ENCODE results near the gene TMEM151B. TPM values are rescaled to one million over a fixed set of nuclear protein-coding genes. Genes with fewer than 3 reads are reported as not detected.
A peak's percentile ranks its signal among the peaks of the same experiment; 100 is the strongest.

Gene TMEM151B
- total and polyA plus RNA-seq, 2 of the 13 experiments (the other 11 are each of a cell fraction or from before 2014, with no cell fraction given), result not detected

DNA sequence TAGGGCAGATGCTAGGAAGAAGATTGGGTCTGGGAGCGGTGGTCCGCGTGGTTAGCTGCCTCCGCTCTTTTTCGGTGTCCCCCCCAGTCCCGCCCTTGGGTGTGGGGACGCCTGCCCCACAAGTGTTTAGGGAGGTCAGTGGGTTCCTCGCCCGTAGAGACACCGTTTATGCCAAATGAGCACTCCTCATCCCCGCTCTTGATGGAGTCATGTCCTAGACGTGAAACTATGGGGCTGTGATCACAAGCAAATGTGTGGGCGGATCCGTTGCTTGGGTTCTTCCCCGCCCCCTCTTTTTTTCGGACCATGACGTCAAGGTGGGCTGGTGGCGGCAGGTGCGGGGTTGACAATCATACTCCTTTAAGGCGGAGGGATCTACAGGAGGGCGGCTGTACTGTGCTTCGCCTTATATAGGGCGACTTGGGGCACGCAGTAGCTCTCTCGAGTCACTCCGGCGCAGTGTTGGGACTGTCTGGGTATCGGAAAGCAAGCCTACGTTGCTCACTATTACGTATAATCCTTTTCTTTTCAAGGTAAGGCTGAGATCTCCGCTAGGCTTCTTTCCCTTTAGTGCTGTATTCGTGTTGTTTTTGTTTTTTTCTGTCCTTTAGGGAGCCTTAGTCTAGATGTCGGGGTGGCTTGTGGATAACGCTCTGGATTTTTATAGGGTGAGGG, 23.4 kb upstream of the TMEM151B start, which contains the start of gene HSP90AB1 (continued):
- TF ChIP-seq, protein P1, sequence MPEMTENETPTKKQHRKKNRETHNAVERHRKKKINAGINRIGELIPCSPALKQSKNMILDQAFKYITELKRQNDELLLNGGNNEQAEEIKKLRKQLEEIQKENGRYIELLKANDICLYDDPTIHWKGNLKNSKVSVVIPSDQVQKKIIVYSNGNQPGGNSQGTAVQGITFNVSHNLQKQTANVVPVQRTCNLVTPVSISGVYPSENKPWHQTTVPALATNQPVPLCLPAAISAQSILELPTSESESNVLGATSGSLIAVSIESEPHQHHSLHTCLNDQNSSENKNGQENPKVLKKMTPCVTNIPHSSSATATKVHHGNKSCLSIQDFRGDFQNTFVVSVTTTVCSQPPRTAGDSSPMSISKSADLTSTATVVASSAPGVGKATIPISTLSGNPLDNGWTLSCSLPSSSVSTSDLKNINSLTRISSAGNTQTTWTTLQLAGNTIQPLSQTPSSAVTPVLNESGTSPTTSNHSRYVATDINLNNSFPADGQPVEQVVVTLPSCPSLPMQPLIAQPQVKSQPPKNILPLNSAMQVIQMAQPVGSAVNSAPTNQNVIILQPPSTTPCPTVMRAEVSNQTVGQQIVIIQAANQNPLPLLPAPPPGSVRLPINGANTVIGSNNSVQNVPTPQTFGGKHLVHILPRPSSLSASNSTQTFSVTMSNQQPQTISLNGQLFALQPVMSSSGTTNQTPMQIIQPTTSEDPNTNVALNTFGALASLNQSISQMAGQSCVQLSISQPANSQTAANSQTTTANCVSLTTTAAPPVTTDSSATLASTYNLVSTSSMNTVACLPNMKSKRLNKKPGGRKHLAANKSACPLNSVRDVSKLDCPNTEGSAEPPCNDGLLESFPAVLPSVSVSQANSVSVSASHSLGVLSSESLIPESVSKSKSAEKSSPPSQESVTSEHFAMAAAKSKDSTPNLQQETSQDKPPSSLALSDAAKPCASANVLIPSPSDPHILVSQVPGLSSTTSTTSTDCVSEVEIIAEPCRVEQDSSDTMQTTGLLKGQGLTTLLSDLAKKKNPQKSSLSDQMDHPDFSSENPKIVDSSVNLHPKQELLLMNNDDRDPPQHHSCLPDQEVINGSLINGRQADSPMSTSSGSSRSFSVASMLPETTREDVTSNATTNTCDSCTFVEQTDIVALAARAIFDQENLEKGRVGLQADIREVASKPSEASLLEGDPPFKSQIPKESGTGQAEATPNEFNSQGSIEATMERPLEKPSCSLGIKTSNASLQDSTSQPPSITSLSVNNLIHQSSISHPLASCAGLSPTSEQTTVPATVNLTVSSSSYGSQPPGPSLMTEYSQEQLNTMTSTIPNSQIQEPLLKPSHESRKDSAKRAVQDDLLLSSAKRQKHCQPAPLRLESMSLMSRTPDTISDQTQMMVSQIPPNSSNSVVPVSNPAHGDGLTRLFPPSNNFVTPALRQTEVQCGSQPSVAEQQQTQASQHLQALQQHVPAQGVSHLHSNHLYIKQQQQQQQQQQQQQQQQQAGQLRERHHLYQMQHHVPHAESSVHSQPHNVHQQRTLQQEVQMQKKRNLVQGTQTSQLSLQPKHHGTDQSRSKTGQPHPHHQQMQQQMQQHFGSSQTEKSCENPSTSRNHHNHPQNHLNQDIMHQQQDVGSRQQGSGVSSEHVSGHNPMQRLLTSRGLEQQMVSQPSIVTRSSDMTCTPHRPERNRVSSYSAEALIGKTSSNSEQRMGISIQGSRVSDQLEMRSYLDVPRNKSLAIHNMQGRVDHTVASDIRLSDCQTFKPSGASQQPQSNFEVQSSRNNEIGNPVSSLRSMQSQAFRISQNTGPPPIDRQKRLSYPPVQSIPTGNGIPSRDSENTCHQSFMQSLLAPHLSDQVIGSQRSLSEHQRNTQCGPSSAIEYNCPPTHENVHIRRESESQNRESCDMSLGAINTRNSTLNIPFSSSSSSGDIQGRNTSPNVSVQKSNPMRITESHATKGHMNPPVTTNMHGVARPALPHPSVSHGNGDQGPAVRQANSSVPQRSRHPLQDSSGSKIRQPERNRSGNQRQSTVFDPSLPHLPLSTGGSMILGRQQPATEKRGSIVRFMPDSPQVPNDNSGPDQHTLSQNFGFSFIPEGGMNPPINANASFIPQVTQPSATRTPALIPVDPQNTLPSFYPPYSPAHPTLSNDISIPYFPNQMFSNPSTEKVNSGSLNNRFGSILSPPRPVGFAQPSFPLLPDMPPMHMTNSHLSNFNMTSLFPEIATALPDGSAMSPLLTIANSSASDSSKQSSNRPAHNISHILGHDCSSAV (CRISPR knock-in tag; IDR thresholded peaks at IDR 0.05; ENCODE audit: borderline replicate concordance), result no peak; the same call in 1 of the 2 replicates
- no peak; the same call in none of the 2 replicates for TF ChIP-seq SNAPC2 (CRISPR knock-in tag; IDR thresholded peaks at IDR 0.05)
- TF ChIP-seq ZHX1 (CRISPR knock-in tag; IDR thresholded peaks at IDR 0.05; ENCODE audit: low read depth), result 0 out of 2 replicates have a peak, but pooled peaks have one; percentile 4
- peak; percentile 96 for TF ChIP-seq XBP1 (CRISPR knock-in tag; IDR thresholded peaks at IDR 0.05)
- TF ChIP-seq, protein P2, sequence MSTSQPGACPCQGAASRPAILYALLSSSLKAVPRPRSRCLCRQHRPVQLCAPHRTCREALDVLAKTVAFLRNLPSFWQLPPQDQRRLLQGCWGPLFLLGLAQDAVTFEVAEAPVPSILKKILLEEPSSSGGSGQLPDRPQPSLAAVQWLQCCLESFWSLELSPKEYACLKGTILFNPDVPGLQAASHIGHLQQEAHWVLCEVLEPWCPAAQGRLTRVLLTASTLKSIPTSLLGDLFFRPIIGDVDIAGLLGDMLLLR (CRISPR knock-in tag; IDR thresholded peaks at IDR 0.05), result 0 out of 2 replicates have a peak, but pooled peaks have one; percentile 6
- TF ChIP-seq ZNF782 (CRISPR knock-in tag; IDR thresholded peaks at IDR 0.05; ENCODE audit: borderline replicate concordance), result 0 out of 2 replicates have a peak, but pooled peaks have one; percentile 3
- peak; percentile 57; the same call in 1 of the 2 replicates for TF ChIP-seq ZFY (CRISPR knock-in tag; IDR thresholded peaks at IDR 0.05)
- TF ChIP-seq IKZF1 (IDR thresholded peaks at IDR 0.05), result no peak
- TF ChIP-seq ZMYM4 (CRISPR knock-in tag; IDR thresholded peaks at IDR 0.05), result peak; percentile 97
- TF ChIP-seq FOXC1 (CRISPR knock-in tag; IDR thresholded peaks at IDR 0.05; ENCODE audit: borderline replicate concordance), result peak; percentile 68
- peak; percentile 0; the same call in 1 of the 2 replicates for TF ChIP-seq ZBTB20 (CRISPR knock-in tag; IDR thresholded peaks at IDR 0.05; ENCODE audit: borderline replicate concordance, low read depth)
- TF ChIP-seq TEAD2 (CRISPR knock-in tag; IDR thresholded peaks at IDR 0.05), result peak; percentile 92
- 0 out of 2 replicates have a peak, but pooled peaks have one; percentile 75 for TF ChIP-seq CREB3 (CRISPR knock-in tag; IDR thresholded peaks at IDR 0.05)
- TF ChIP-seq ZNF101 (CRISPR knock-in tag; IDR thresholded peaks at IDR 0.05; ENCODE audit: borderline replicate concordance, low read depth), result 0 out of 2 replicates have a peak, but pooled peaks have one; percentile 71
- TF ChIP-seq HES4 (CRISPR knock-in tag; IDR thresholded peaks at IDR 0.05; ENCODE audit: borderline replicate concordance), result peak; percentile 67

Measured in HepG2 (cell line).